VCaP (cell line): Measurements from ENCODE around the gene SEMA3A.

Source experiments
- H3K27ac ChIP-seq: fragments of 450-650 bp; 2 replicates; pipeline ENCODE4 v1.5.1; 2017
- TF ChIP-seq, protein P1 (sequence below): fragments of 450-650 bp; conservative IDR thresholded peaks from 2 replicates; pipeline ENCODE4 v1.5.1; 2017; ENCODE audit warnings: mild to moderate bottlenecking, moderate library complexity

The SEMA3A gene

DNA sequence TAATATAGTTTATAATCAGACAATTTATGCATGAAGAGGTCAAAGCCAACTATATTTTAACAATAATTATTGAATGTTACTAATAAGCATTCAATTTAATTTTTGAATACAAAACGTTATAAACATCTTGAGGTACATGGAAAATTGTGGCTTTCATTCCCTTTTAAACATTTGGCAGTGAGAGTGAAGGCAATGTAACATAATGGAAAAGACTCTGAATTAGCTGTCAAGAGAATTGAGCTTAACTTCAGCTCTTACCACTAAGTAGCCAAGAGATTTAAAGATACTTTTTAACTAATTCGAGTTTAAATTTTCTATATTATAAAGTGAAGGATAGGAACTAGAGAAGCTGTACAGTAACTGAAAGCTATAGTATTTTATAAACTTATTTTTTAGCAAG lies 98.6 kb downstream of the SEMA3A start:
- TF ChIP-seq, protein P1, sequence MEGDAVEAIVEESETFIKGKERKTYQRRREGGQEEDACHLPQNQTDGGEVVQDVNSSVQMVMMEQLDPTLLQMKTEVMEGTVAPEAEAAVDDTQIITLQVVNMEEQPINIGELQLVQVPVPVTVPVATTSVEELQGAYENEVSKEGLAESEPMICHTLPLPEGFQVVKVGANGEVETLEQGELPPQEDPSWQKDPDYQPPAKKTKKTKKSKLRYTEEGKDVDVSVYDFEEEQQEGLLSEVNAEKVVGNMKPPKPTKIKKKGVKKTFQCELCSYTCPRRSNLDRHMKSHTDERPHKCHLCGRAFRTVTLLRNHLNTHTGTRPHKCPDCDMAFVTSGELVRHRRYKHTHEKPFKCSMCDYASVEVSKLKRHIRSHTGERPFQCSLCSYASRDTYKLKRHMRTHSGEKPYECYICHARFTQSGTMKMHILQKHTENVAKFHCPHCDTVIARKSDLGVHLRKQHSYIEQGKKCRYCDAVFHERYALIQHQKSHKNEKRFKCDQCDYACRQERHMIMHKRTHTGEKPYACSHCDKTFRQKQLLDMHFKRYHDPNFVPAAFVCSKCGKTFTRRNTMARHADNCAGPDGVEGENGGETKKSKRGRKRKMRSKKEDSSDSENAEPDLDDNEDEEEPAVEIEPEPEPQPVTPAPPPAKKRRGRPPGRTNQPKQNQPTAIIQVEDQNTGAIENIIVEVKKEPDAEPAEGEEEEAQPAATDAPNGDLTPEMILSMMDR = no peak
- H3K27ac ChIP-seq = no peak overlapping the region

DNA sequence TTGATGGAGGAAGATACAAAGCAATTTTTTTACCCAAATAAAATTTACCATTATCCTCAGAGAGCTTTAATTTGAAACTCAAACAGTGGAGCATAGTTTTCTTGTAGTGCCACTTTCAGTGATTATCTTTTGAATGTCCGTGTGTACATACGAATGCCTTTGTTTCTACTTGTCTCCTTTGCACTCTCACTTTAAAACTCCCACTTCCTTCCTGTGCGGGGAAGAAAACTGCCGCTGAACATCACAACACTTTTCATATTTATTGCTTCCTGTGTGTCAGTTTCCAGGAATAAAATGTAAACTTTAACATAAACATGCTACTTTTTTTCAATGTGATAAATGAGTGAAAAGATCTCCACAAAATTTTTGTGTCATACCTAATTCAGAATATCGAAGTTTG lies 102.4 kb downstream of the SEMA3A start:
- TF ChIP-seq, protein P1 = no peak
- H3K27ac ChIP-seq = no peak overlapping the region

DNA sequence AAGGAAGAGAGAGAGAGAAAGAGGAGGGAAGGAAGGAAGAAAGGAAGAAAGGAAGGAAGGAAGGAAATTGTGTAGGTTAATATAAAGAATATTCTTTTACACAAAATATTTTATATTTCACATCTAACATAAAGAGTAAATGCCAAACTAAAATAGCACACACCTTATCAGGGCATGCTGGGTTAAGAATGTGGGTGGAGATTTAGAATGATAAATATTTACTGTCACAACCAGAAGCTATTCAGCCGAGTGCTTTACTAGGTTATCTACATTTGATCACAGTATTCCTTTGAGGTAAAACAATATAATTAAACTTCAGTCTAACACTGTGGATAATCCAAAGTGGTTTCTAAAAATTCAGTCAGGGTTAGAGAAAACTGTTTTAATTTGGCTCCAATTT lies 103.3 kb downstream of the SEMA3A start:
- TF ChIP-seq, protein P1 = no peak
- H3K27ac ChIP-seq = no peak overlapping the region

DNA sequence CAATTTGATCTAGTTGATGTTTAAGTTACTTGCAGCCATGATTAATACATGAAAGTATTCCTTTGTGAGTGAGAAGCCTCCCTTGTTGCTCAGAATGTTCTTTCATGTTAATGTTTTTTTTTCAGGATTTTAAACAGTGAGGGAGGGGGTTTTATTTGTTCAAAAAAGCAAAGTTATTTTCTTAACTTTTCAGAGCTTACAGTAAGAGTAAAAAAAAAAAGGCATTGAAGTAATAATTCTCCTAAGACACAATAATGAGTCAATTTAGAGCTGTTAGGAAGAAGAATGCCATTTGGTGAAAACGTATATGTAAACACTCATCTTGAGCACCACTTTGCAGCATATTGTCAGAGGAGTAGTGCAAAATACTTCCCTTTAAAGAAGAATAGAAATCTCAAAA lies 105.8 kb downstream of the SEMA3A start:
- H3K27ac ChIP-seq = no peak overlapping the region

DNA sequence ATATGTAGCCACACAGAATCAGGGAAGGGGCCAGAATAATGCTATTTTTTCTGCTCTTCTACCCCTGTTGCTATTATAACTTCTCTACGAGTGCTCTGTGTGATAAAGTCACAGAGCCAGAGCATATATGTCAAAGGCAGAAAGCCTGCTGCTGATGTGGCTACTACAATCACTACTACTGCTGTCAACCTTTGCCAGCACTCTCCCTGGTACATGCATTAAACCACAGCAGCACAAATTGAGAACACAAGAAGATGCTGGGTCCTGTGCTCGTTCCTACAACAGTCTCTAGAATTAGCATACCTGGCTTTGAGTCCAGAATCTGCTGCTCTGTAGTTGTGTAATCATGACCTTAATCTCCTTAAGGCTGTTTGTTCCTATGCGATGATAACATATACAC lies 108.6 kb downstream of the SEMA3A start:
- TF ChIP-seq, protein P1 = no peak
- no peak overlapping the region for H3K27ac ChIP-seq

More for the DNA sequence above, 105.8 kb downstream of the SEMA3A start:
- TF ChIP-seq, protein P1 = no peak

DNA sequence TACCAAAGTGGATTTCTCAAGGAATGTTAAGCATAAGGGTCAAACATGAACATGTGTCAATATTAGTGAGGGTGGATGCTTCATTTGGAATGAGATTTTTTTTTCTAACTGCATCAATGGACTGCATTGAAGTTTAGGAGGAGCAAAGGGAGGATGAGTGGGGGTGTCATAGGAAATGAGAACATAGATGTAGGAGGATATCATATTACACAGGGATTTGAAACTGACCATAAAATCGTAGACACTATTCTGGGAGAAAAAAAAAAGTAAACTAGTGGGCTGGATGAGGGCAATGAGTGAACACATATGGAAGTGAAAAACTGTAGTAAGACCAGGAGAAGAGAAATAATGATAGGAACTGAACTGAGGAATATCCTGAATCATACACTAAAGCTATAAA lies 109.4 kb downstream of the SEMA3A start:
- H3K27ac ChIP-seq = no peak overlapping the region

DNA sequence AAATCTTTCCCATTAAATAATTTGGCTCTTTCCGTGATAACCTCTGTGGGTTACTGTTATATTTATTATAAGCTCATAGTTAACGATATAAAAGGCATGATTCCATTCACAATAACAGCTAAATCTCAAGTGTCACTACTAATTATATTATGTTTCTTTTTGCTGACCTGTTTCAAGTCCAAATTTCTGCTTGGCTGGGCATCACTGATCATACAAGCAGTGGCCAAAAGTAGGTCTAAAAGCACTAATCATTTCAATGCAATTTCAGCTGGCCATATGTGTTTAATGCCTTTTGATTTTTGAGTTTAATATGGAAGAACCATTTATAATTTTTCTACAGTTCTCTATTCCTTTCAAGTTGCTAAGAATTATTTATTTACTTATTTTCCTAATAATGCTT lies 110.7 kb downstream of the SEMA3A start:
- TF ChIP-seq, protein P1 = no peak

More for the DNA sequence above, 109.4 kb downstream of the SEMA3A start:
- TF ChIP-seq, protein P1 = no peak

More for the DNA sequence above, 110.7 kb downstream of the SEMA3A start:
- no peak overlapping the region for H3K27ac ChIP-seq
